ENCODE results near the gene SULT6B1. TPM values are rescaled to one million over a fixed set of nuclear protein-coding genes. Genes with fewer than 3 reads are reported as not detected.
"Not testable (repeated sequence)": the region's sequence is repeated elsewhere in the genome, so short reads cannot be mapped to it uniquely, and the experiment has no call there.

Gene SULT6B1
- polyA plus RNA-seq, 2 of the 4 experiments (the other 2 are of a cell fraction) = not detected

GRCh38 chr2:37196320-37197195 lies 8.1 kb upstream of the SULT6B1 start, which contains the start of gene CEBPZOS:
TSS of gene CEBPZOS (plus strand) at chr2:37196496. CDS start at chr2:37199705, 3,209 bp downstream.
- CTCF ChIA-PET = interaction anchor here (0.6 to 2.5 kb wide), 4 partner anchors 12 to 103 kb away, joined by 3 to 7 read pairs (median 3); partner anchors contain the start of genes CEBPZ and NDUFAF7
- WGBS (ENCODE audit: missing lambda C conversion rate) = under 1% methylated on average over 53 of the region's 72 CpGs
- Histone ChIP-seq H3K4me3 (peak within 1 kb of the TSS; percentile 70), H3K27ac (peak within 1 kb of the TSS; percentile 81 to 91), H3K9me3 (no peaks in the 10 kb centered on the region), H3K4me1 (peaks cover 12% of the 10 kb centered on the region), H3K4me2 (peak within 1 kb of the TSS; percentile 99)
- POLR2A ChIA-PET = interaction anchor here (0.9 to 1.2 kb wide), 4 partner anchors 36 to 41 kb away, joined by 3 to 5 read pairs (median 4); partner anchors contain the start of gene EIF2AK2
- TF ChIP-seq RNF2 (IDR thresholded peaks at IDR 0.05; ENCODE audit: borderline replicate concordance, low read depth) = 0 out of 2 replicates have a peak, but pooled peaks have one; percentile 33
- peak; percentile 77 to 90; a peak in 3 of 5 replicates for TF ChIP-seq JUN (IDR thresholded peaks at IDR 0.05)
- TF ChIP-seq SMC3 (IDR thresholded peaks at IDR 0.05) = peak; percentile 7; the same call in 1 of the 3 replicates
- peak; percentile 88 for TF ChIP-seq BCL3 (IDR thresholded peaks at IDR 0.05)
- TF ChIP-seq JUNB (IDR thresholded peaks at IDR 0.05) = no peak
- TF ChIP-seq E2F6 (IDR thresholded peaks at IDR 0.05; ENCODE audit: borderline replicate concordance, low read depth) = peak; percentile 93
- 0 out of 2 replicates have a peak, but pooled peaks have one; percentile 6 for TF ChIP-seq USF2 (IDR thresholded peaks at IDR 0.05)
- peak; percentile 91 for TF ChIP-seq POLR2A (IDR thresholded peaks at IDR 0.05; ENCODE audit: low read length)
- TF ChIP-seq HMGXB4 (CRISPR knock-in tag; IDR thresholded peaks at IDR 0.05; ENCODE audit: borderline replicate concordance) = peak; percentile 74; the same call in 1 of the 2 replicates
- peak; percentile 34; the same call in 1 of the 2 replicates for TF ChIP-seq GATA3 (IDR thresholded peaks at IDR 0.05; ENCODE audit: borderline replicate concordance)
- no peak for TF ChIP-seq POLR2AphosphoS2 (conservative IDR thresholded peaks at IDR 0.05; ENCODE audit: low read length)
- no peak for TF ChIP-seq NR3C1 (IDR thresholded peaks at IDR 0.05)
- peak; percentile 87 for TF ChIP-seq PHF8 (IDR thresholded peaks at IDR 0.05; ENCODE audit: borderline replicate concordance, low read depth)
- 0 out of 2 replicates have a peak, but pooled peaks have one; percentile 32 for TF ChIP-seq KDM5A (IDR thresholded peaks at IDR 0.05)
- peak; percentile 96 for TF ChIP-seq MAX (IDR thresholded peaks at IDR 0.05)
- DNase-seq (ENCODE audit: low read depth in 1 of 2, low spot score in 1 of 2) (peak; percentile 88 to 92), FAIRE-seq (peak; percentile 59), ATAC-seq (peak; percentile 87 to 89)

- DNase-seq (ENCODE audit: low read depth in 1 of 2, low spot score in 1 of 2); FAIRE-seq; H3K9me3 ChIP-seq: not testable (repeated sequence)
- peak in 1 of 2 experiments; percentile 17; a peak in 1 of 6 replicates for ATAC-seq
- Histone ChIP-seq H3K4me2 (peak overlapping the region; percentile 99), H3K27ac (peak overlapping the region; percentile 81 to 91), H3K4me3 (peak overlapping the region; percentile 70), H3K4me1 (peaks cover 12% of the 10 kb centered on the region)
- ChIA-PET POLR2A (interaction anchor here (1.0 to 1.2 kb wide), 2 partner anchors 38 to 39 kb away, joined by 4 to 5 read pairs; partner anchors contain the start of gene EIF2AK2), CTCF (interaction anchor here (0.7 to 2.5 kb wide), 3 partner anchors 11 to 38 kb away, joined by 3 to 8 read pairs (median 7); no protein-coding TSS in a partner anchor)
- 73% methylated on average over 20 of the region's 20 CpGs for whole genome bisulfite sequencing (ENCODE audit: missing lambda C conversion rate)
- TF ChIP-seq CHD4 (IDR thresholded peaks at IDR 0.05; ENCODE audit: borderline replicate concordance) = peak; percentile 67; the same call in 1 of the 2 replicates
Measured at GRCh38 chr2:37195862-37196319, 7.4 kb upstream of the SULT6B1 start.

All from A549 (cell line).